GM15510 (cell line): ENCODE measurements around the gene TNNI3K.

ENCODE experiments used
- POLR2A ChIP-seq: IDR thresholded peaks from 3 replicates; pipeline ENCODE4 v1.6.1; 2011; ENCODE audit warnings: borderline replicate concordance; ENCODE audit not compliant: insufficient read length; ENCODE audit errors: extremely low read depth

TNNI3K gene

GRCh38 chr1:74247881-74248528 lies 12.8 kb downstream of the TNNI3K start:
- no peak for TF ChIP-seq POLR2A

- TF ChIP-seq POLR2A: no peak
Measured at GRCh38 chr1:74266001-74266400, 30.8 kb downstream of the TNNI3K start.

GRCh38 chr1:74271503-74271902 lies 36.3 kb downstream of the TNNI3K start:
- no peak for TF ChIP-seq POLR2A

- TF ChIP-seq POLR2A: no peak
Measured at GRCh38 chr1:74280642-74281396, 45.6 kb downstream of the TNNI3K start.

GRCh38 chr1:74286414-74286813 lies 51.2 kb downstream of the TNNI3K start:
- no peak for TF ChIP-seq POLR2A

- no peak for TF ChIP-seq POLR2A
Measured at GRCh38 chr1:74314438-74314837, 79.3 kb downstream of the TNNI3K start.

GRCh38 chr1:74316302-74316701 lies 81.1 kb downstream of the TNNI3K start:
- no peak for TF ChIP-seq POLR2A

- TF ChIP-seq POLR2A: no peak
Measured at GRCh38 chr1:74317663-74318062, 82.5 kb downstream of the TNNI3K start.

GRCh38 chr1:74323937-74324473 lies 88.8 kb downstream of the TNNI3K start:
- no peak for TF ChIP-seq POLR2A

GRCh38 chr1:74324684-74325448 lies 89.7 kb downstream of the TNNI3K start:
- TF ChIP-seq POLR2A: no peak

- no peak for TF ChIP-seq POLR2A
Measured at GRCh38 chr1:74328851-74329250, 93.7 kb downstream of the TNNI3K start.

GRCh38 chr1:74333244-74333643 lies 98.1 kb downstream of the TNNI3K start:
- no peak for TF ChIP-seq POLR2A

GRCh38 chr1:74334147-74334546 lies 99.0 kb downstream of the TNNI3K start:
- no peak for TF ChIP-seq POLR2A

- no peak for TF ChIP-seq POLR2A
Measured at GRCh38 chr1:74340656-74341055, 105.5 kb downstream of the TNNI3K start.

- no peak for TF ChIP-seq POLR2A
Measured at GRCh38 chr1:74341702-74342339, 106.6 kb downstream of the TNNI3K start.
